HepG2 (cell line): ENCODE data around the gene TLE7. TPM values are rescaled to one million over a fixed set of nuclear protein-coding genes. Genes with fewer than 3 reads are reported as not detected.

Source experiments
- ARNTL ChIP-seq: sonication (generic); formaldehyde crosslinking; IDR thresholded peaks from 2 replicates; pipeline ENCODE4 v1.4.0; 2020; ENCODE audit warnings: mild to moderate bottlenecking, missing genetic modification reagents
- BRCA1 ChIP-seq: sonication (generic); formaldehyde crosslinking; IDR thresholded peaks from 2 replicates; pipeline ENCODE4 v1.4.0; 2020; ENCODE audit warnings: missing genetic modification reagents
- JARID2 ChIP-seq: sonication (generic); formaldehyde crosslinking; IDR thresholded peaks from 2 replicates; pipeline ENCODE4 v1.8.1; 2023; ENCODE audit warnings: missing genetic modification reagents, inconsistent platforms; ENCODE audit not compliant: insufficient replicate concordance
- KDM1A ChIP-seq: IDR thresholded peaks from 2 replicates; pipeline ENCODE4 v1.6.1; 2016; ENCODE audit warnings: missing compliant biosample characterization
- MTA1 ChIP-seq: sonication (generic); formaldehyde crosslinking; IDR thresholded peaks from 2 replicates; pipeline ENCODE4 v1.4.0; 2020; ENCODE audit warnings: missing genetic modification reagents, mild to moderate bottlenecking, borderline replicate concordance
- POLR2A ChIP-seq, 2 experiments: IDR thresholded peaks; 2 replicates each; pipeline ENCODE4 v1.6.1; 2011; ENCODE audit warnings: low read depth in 2 of 2, low read length in 2 of 2, mild to moderate bottlenecking in 1 of 2, moderate library complexity in 1 of 2; ENCODE audit not compliant: insufficient read depth in 1 of 2
- POLR2G ChIP-seq: fragments of 200-400 bp; formaldehyde crosslinking; IDR thresholded peaks from 2 replicates; pipeline ENCODE4 v1.6.1; 2018; ENCODE audit warnings: mild to moderate bottlenecking, low read depth, low read length, moderate library complexity
- TOPORS ChIP-seq: sonication (generic); formaldehyde crosslinking; IDR thresholded peaks from 2 replicates; pipeline ENCODE4 v1.8.0; 2023; ENCODE audit warnings: mild to moderate bottlenecking, missing genetic modification reagents
- YEATS4 ChIP-seq: sonication (generic); formaldehyde crosslinking; IDR thresholded peaks from 2 replicates; pipeline ENCODE4 v1.4.0; 2020; ENCODE audit warnings: missing genetic modification reagents, borderline replicate concordance
- ZFP36L2 ChIP-seq: sonication (generic); formaldehyde crosslinking; IDR thresholded peaks from 2 replicates; pipeline ENCODE4 v1.4.0; 2020; ENCODE audit warnings: missing genetic modification reagents
- ZNF292 ChIP-seq: sonication (generic); formaldehyde crosslinking; IDR thresholded peaks from 2 replicates; pipeline ENCODE4 v1.8.1; 2022; ENCODE audit warnings: mild to moderate bottlenecking, low read depth, missing genetic modification reagents, borderline replicate concordance
- ZNF326 ChIP-seq: sonication (generic); formaldehyde crosslinking; IDR thresholded peaks from 2 replicates; pipeline ENCODE4 v1.4.0; 2020; ENCODE audit warnings: missing genetic modification reagents, borderline replicate concordance
- ZNF430 ChIP-seq: sonication (generic); formaldehyde crosslinking; IDR thresholded peaks from 2 replicates; pipeline ENCODE4 v1.9.0; 2021; ENCODE audit warnings: mild to moderate bottlenecking, missing genetic modification reagents
- ZNF724P ChIP-seq: sonication (generic); formaldehyde crosslinking; IDR thresholded peaks from 2 replicates; pipeline ENCODE4 v1.8.0; 2022; ENCODE audit warnings: missing genetic modification reagents, borderline replicate concordance
- ZNF83 ChIP-seq: sonication (generic); formaldehyde crosslinking; IDR thresholded peaks from 2 replicates; pipeline ENCODE4 v1.4.0; 2020; ENCODE audit warnings: missing genetic modification reagents, mild to moderate bottlenecking, borderline replicate concordance
- polyA plus RNA-seq, 8 experiments: library from polyadenylated mRNA; depleted of rRNA in 3 of 8; stranded (reverse) in 7 of 8; unstranded in 1 of 8; fragments of >200 nt; fragmentation: Illumina TruSeq in 4 of 8; extraction: Trizol in 4 of 8; gene quantifications; 2 replicates each; pipeline versions ENCODE4 v1.2.1 to v1.2.3, GENCODE V29; 2011 to 2016; ENCODE audit warnings: low read depth in 4 of 8, missing spikeins in 1 of 8, mixed read lengths in 1 of 8; ENCODE audit not compliant: insufficient read depth in 1 of 8
- total RNA-seq, 5 experiments: library from RNA; depleted of rRNA; stranded (reverse); fragments of >200 nt; fragmentation: Illumina TruSeq; extraction: Trizol; gene quantifications; 2 replicates each; pipeline ENCODE4 v1.2.3, GENCODE V29; 2016; ENCODE audit warnings: low read depth in 1 of 5
- TF ChIP-seq, protein P1 (sequence below): sonication (generic); formaldehyde crosslinking; IDR thresholded peaks from 2 replicates; pipeline ENCODE4 v1.8.0; 2023; ENCODE audit warnings: mild to moderate bottlenecking, missing genetic modification reagents
- TF ChIP-seq, protein P2 (sequence below): sonication (generic); formaldehyde crosslinking; conservative IDR thresholded peaks from 2 replicates; pipeline ENCODE4 v1.8.0; 2022; ENCODE audit warnings: mild to moderate bottlenecking, moderate library complexity, missing genetic modification reagents
- TF ChIP-seq, protein P3 (sequence below): sonication (generic); formaldehyde crosslinking; IDR thresholded peaks from 2 replicates; pipeline ENCODE4 v1.5.0; 2020; ENCODE audit warnings: missing genetic modification reagents
- TF ChIP-seq, protein P4 (sequence below): sonication (generic); formaldehyde crosslinking; IDR thresholded peaks from 2 replicates; pipeline ENCODE4 v1.4.0; 2020; ENCODE audit warnings: missing genetic modification reagents, borderline replicate concordance

Gene TLE7
- total and polyA plus RNA-seq, 2 of the 13 experiments (the other 11 are each of a cell fraction or from before 2014, with no cell fraction given), result not detected

DNA sequence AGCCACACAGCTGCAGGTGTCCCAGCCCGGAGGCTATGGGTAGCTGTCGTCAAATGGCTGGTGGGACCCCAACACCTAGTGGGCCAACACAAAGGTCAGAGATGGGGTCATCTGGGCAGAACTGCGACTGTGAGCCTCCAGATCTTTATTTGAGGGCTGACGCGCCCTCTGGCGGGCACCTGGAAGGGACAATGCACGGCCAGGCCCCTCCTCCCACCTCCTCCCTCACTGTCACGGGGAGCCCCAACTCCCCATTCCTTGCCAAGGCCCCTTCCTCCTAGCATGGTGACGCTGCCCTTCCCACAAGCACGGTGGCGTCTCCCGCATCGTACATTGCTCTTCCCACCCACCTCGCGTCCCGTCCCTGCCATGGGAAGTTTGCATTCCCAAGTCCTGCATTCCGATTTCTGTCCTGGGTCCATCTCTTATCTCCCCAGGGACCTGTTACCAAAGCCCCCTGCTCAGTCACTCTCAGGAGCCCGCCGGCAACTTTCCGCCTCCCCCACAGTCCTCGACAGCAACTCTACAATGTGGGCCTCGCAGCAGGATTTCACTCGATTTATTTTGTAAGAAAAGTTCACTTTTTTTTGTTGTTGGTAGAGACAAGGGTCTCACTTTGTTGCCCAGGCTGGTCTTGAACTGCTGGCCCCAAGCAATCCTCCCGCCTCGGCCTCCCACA lies 1.0 kb downstream of the TLE7 start (continued):
- no peak for TF ChIP-seq POLR2G
- peak; percentile 41; the same call in 1 of the 2 replicates for TF ChIP-seq TOPORS (CRISPR knock-in tag)
- no peak for TF ChIP-seq ZFP36L2
- peak; percentile 22; the same call in 1 of the 2 replicates for TF ChIP-seq ZNF292 (CRISPR knock-in tag)
- no peak for TF ChIP-seq YEATS4 (CRISPR knock-in tag)
- TF ChIP-seq, protein P1, sequence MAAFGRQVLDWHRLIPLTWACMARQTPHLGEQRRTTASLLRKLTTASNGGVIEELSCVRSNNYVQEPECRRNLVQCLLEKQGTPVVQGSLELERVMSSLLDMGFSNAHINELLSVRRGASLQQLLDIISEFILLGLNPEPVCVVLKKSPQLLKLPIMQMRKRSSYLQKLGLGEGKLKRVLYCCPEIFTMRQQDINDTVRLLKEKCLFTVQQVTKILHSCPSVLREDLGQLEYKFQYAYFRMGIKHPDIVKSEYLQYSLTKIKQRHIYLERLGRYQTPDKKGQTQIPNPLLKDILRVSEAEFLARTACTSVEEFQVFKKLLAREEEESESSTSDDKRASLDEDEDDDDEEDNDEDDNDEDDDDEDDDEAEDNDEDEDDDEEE (CRISPR knock-in tag), result no peak
- TF ChIP-seq POLR2A (IDR thresholded peaks at IDR 0.05; ENCODE audit: insufficient read depth in 1 of 2, low read depth in 2 of 2, low read length in 2 of 2), result no peak
- TF ChIP-seq ZNF724P (CRISPR knock-in tag), result no peak
- TF ChIP-seq ZNF430 (CRISPR knock-in tag), result 0 out of 2 replicates have a peak, but pooled peaks have one; percentile 27
- TF ChIP-seq, protein P2, sequence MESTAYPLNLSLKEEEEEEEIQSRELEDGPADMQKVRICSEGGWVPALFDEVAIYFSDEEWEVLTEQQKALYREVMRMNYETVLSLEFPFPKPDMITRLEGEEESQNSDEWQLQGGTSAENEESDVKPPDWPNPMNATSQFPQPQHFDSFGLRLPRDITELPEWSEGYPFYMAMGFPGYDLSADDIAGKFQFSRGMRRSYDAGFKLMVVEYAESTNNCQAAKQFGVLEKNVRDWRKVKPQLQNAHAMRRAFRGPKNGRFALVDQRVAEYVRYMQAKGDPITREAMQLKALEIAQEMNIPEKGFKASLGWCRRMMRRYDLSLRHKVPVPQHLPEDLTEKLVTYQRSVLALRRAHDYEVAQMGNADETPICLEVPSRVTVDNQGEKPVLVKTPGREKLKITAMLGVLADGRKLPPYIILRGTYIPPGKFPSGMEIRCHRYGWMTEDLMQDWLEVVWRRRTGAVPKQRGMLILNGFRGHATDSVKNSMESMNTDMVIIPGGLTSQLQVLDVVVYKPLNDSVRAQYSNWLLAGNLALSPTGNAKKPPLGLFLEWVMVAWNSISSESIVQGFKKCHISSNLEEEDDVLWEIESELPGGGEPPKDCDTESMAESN, result 0 out of 2 replicates have a peak, but pooled peaks have one; percentile 12
- TF ChIP-seq BRCA1 (CRISPR knock-in tag), result no peak
- TF ChIP-seq, protein P3, sequence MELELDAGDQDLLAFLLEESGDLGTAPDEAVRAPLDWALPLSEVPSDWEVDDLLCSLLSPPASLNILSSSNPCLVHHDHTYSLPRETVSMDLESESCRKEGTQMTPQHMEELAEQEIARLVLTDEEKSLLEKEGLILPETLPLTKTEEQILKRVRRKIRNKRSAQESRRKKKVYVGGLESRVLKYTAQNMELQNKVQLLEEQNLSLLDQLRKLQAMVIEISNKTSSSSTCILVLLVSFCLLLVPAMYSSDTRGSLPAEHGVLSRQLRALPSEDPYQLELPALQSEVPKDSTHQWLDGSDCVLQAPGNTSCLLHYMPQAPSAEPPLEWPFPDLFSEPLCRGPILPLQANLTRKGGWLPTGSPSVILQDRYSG (CRISPR knock-in tag), result no peak
- no peak for TF ChIP-seq JARID2 (CRISPR knock-in tag)
- TF ChIP-seq ZNF326 (CRISPR knock-in tag), result no peak
- no peak for TF ChIP-seq ZNF83
- TF ChIP-seq, protein P4, sequence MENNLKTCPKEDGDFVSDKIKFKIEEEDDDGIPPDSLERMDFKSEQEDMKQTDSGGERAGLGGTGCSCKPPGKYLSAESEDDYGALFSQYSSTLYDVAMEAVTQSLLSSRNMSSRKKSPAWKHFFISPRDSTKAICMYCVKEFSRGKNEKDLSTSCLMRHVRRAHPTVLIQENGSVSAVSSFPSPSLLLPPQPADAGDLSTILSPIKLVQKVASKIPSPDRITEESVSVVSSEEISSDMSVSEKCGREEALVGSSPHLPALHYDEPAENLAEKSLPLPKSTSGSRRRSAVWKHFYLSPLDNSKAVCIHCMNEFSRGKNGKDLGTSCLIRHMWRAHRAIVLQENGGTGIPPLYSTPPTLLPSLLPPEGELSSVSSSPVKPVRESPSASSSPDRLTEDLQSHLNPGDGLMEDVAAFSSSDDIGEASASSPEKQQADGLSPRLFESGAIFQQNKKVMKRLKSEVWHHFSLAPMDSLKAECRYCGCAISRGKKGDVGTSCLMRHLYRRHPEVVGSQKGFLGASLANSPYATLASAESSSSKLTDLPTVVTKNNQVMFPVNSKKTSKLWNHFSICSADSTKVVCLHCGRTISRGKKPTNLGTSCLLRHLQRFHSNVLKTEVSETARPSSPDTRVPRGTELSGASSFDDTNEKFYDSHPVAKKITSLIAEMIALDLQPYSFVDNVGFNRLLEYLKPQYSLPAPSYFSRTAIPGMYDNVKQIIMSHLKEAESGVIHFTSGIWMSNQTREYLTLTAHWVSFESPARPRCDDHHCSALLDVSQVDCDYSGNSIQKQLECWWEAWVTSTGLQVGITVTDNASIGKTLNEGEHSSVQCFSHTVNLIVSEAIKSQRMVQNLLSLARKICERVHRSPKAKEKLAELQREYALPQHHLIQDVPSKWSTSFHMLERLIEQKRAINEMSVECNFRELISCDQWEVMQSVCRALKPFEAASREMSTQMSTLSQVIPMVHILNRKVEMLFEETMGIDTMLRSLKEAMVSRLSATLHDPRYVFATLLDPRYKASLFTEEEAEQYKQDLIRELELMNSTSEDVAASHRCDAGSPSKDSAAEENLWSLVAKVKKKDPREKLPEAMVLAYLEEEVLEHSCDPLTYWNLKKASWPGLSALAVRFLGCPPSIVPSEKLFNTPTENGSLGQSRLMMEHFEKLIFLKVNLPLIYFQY (CRISPR knock-in tag), result no peak
- TF ChIP-seq ARNTL (CRISPR knock-in tag), result 0 out of 2 replicates have a peak, but pooled peaks have one; percentile 40
- peak; percentile 36; the same call in 1 of the 2 replicates for TF ChIP-seq MTA1 (CRISPR knock-in tag)
- TF ChIP-seq KDM1A, result no peak
